Measurements from ENCODE around the gene TPM2. TPM values are rescaled to one million over a fixed set of nuclear protein-coding genes. Genes with fewer than 3 reads are reported as not detected.

Gene TPM2
- total and polyA plus RNA-seq, 2 donors (not counting 1 experiment from before 2014, with no cell fraction given): 2.4 to 6.3 TPM

- Histone ChIP-seq H3K4me1 (ENCODE audit: control insufficient read depth in 2 of 2, insufficient read depth in 2 of 2, low read length in 2 of 2) (peaks cover 3 to 19% of the 10 kb centered on the region in 2 donors), H2AFZ (ENCODE audit: insufficient read depth, low read depth, low read length, poor library complexity, severe bottlenecking) (peak overlapping the region; percentile 87), H3K36me3 (replicated peaks in 1 of 2; ENCODE audit: control extremely low read depth in 1 of 2, control insufficient read depth in 1 of 2, extremely low read depth in 1 of 2, insufficient read depth in 2 of 2, low read length in 1 of 2) (peaks cover 0 to 7% of the 10 kb centered on the region in 2 experiments), H3K9ac (ENCODE audit: low read length) (peak overlapping the region; percentile 83), H3K27me3 (replicated peaks in 1 of 4; ENCODE audit: control extremely low read depth in 1 of 4, control insufficient read depth in 3 of 4, insufficient read depth in 4 of 4, low read length in 3 of 4) (no peaks in the 10 kb centered on the region), H3K4me3 (ENCODE audit: control extremely low read depth in 1 of 5, extremely low read depth in 1 of 5, insufficient read depth in 1 of 5, low read depth in 2 of 5, low read length in 4 of 5) (peak overlapping the region; percentile 18 to 89 (median 67)), H3K4me2 (replicated peaks; ENCODE audit: low read depth, low read length, poor library complexity, severe bottlenecking) (peak overlapping the region; percentile 99), H4K20me1 (ENCODE audit: control insufficient read depth, insufficient read depth, low read length, poor library complexity, severe bottlenecking) (no peaks in the 10 kb centered on the region), H3K9me3 (ENCODE audit: control extremely low read depth in 1 of 3, control insufficient read depth in 2 of 3, insufficient read depth in 1 of 3, low read length in 2 of 3) (no peaks in the 10 kb centered on the region), H3K79me2 (ENCODE audit: control insufficient read depth, insufficient read depth, low read length) (no peaks in the 10 kb centered on the region), H3K27ac (ENCODE audit: low read length in 2 of 2) (no peak overlapping the region)
- 21% methylated on average over 6 of the region's 10 CpGs for WGBS (ENCODE audit: insufficient coverage)
- no peaks in the 10 kb centered on the region for H3K9me3 Mint-ChIP-seq (ENCODE audit: insufficient read depth)
- POLR2A ChIA-PET: interaction anchor here (0.8 to 2.5 kb wide), 4 partner anchors 33 to 1673 kb away, joined by 3 to 11 read pairs (median 4); partner anchors contain the start of genes CCDC107, CREB3, RMRP and TLN1
- DNase-seq (no peak), ATAC-seq (ENCODE audit: low read depth) (no peak)
- peak overlapping the region; percentile 65 for H3K27ac Mint-ChIP-seq
- TF ChIP-seq EZH2 (IDR thresholded peaks at IDR 0.05; ENCODE audit: borderline replicate concordance, insufficient read depth, low read depth, low read length, poor library complexity, severe bottlenecking) (no peak), CTCF (IDR thresholded peaks at IDR 0.05) (no peak)
- peaks cover 12% of the 10 kb centered on the region for H3K4me1 Mint-ChIP-seq
- intact Hi-C loops (cut with micrococcal nuclease): no loop called here
- CTCF ChIA-PET: interaction anchor here (0.8 to 10.0 kb wide), 8 partner anchors 22 to 77 kb away, joined by 3 to 195 read pairs (median 7); partner anchors contain the start of genes CCDC107, CD72, CREB3 and RMRP
- H3K27me3 Mint-ChIP-seq: no peaks in the 10 kb centered on the region
- peak overlapping the region; percentile 88 for H3K4me3 Mint-ChIP-seq
Measured at GRCh38 chr9:35691334-35691650, 1.6 kb upstream of the TPM2 start.

DNA sequence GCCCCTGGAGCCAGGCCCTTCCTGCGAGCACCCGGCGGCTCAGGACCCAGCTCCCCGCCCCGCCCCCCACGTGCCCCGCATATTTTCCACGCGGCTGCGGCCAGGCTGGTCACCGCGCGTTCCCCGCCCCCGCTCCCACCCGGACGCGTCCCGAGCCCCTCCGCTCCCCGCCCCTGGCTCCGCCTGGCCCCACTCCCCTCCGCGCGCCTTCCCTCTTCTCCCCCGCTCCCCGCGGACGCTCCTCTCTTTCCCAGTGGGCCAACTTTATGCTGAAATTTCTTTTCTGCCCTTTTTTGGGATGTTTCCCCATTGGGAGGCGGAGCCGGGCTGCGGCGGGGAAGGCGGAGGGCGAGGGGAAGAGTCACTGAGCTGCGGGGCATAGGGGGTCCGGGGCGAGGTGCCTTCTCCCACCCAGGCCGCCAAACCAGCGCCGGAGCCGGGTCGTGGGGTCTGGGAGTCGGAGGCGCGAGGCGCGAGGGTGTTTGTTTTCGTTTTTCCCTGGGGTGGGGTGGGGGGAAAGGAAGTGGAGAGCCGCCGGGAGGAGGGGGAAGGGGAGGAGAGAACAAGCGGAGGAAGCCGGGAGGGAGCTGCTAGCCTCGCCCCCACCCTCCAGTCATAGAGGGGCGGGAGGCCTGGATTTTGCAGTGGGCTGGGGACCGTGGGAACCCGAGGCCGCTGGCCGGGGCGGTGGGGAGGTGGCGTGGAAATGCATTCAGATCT lies 1.0 kb upstream of the TPM2 start:
- peak overlapping the region; percentile 18 to 89 (median 67) for H3K4me3 ChIP-seq (ENCODE audit: control extremely low read depth in 1 of 5, extremely low read depth in 1 of 5, insufficient read depth in 1 of 5, low read depth in 2 of 5, low read length in 4 of 5)
- Mint-ChIP-seq H3K9me3 (ENCODE audit: insufficient read depth) (no peaks in the 10 kb centered on the region), H3K4me1 (peaks cover 11% of the 10 kb centered on the region), H3K27ac (peak overlapping the region; percentile 65), H3K4me3 (peak overlapping the region; percentile 88), H3K27me3 (no peaks in the 10 kb centered on the region)
- peaks cover 3 to 17% of the 10 kb centered on the region in 2 donors for H3K4me1 ChIP-seq (ENCODE audit: control insufficient read depth in 2 of 2, insufficient read depth in 2 of 2, low read length in 2 of 2)
- DNase-seq (peak; percentile 38), ATAC-seq (ENCODE audit: low read depth) (peak; percentile 48)
- no peaks in the 10 kb centered on the region for H3K79me2 ChIP-seq (ENCODE audit: control insufficient read depth, insufficient read depth, low read length)
- TF ChIP-seq CTCF (IDR thresholded peaks at IDR 0.05) (no peak), EZH2 (IDR thresholded peaks at IDR 0.05; ENCODE audit: borderline replicate concordance, insufficient read depth, low read depth, low read length, poor library complexity, severe bottlenecking) (no peak)
- ChIA-PET CTCF (interaction anchor here (0.7 to 10.0 kb wide), 10 partner anchors 15 to 76 kb away, joined by 3 to 195 read pairs (median 6); partner anchors contain the start of genes CCDC107, CD72, CREB3 and RMRP), POLR2A (interaction anchor here (0.6 to 2.5 kb wide), 9 partner anchors 13 to 1738 kb away, joined by 3 to 11 read pairs (median 3); partner anchors contain the start of genes CA9, CCDC107, CREB3 and RMRP)
- no peaks in the 10 kb centered on the region for H4K20me1 ChIP-seq (ENCODE audit: control insufficient read depth, insufficient read depth, low read length, poor library complexity, severe bottlenecking)
- WGBS (ENCODE audit: insufficient coverage): under 1% methylated on average over 45 of the region's 61 CpGs
- H3K27ac ChIP-seq (ENCODE audit: low read length in 2 of 2): peak overlapping the region in 1 of 2 donors; percentile 65
- peak overlapping the region; percentile 99 for H3K4me2 ChIP-seq (replicated peaks; ENCODE audit: low read depth, low read length, poor library complexity, severe bottlenecking)
- H3K27me3 ChIP-seq (replicated peaks in 1 of 4; ENCODE audit: control extremely low read depth in 1 of 4, control insufficient read depth in 3 of 4, insufficient read depth in 4 of 4, low read length in 3 of 4): no peaks in the 10 kb centered on the region
- H3K36me3 ChIP-seq (replicated peaks in 1 of 2; ENCODE audit: control extremely low read depth in 1 of 2, control insufficient read depth in 1 of 2, extremely low read depth in 1 of 2, insufficient read depth in 2 of 2, low read length in 1 of 2): peaks cover 0 to 2% of the 10 kb centered on the region in 2 experiments
- peak overlapping the region; percentile 87 for H2AFZ ChIP-seq (ENCODE audit: insufficient read depth, low read depth, low read length, poor library complexity, severe bottlenecking)
- peak overlapping the region; percentile 83 for H3K9ac ChIP-seq (ENCODE audit: low read length)
- intact Hi-C loops (cut with micrococcal nuclease): loop anchor here (1.0 kb wide), 1 partner anchor 31 kb away; no protein-coding TSS in a partner anchor
- no peaks in the 10 kb centered on the region for H3K9me3 ChIP-seq (ENCODE audit: control extremely low read depth in 1 of 3, control insufficient read depth in 2 of 3, insufficient read depth in 1 of 3, low read length in 2 of 3)
